ENCODE measurements around the gene IQGAP2.

The IQGAP2 gene

DNA sequence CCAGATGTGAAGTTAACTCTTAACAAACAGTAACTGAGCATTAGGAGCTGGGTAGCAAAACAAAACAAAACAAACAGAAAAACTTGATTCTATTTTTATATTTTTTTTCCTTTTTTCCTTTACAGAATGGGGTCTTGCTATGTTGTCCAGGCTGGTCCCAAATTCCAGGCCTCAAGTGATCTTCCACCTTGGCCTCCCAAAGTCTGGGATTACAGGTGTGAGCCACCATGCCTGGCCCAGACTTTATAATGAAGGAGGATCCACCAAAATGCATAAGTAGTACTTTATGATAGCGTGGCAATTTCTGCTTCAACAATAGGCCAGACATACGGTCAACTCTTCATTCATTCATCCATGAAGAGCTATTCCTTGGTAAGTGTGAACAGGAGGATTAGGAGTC, 5.9 kb upstream of the IQGAP2 start:
- Histone ChIP-seq H3K18ac (ENCODE audit: low read length) (no peak overlapping the region), H2AK5ac (ENCODE audit: low read depth, low read length) (no peak overlapping the region), H3K4me1 (ENCODE audit: control insufficient read depth in 2 of 2, insufficient read depth in 1 of 2, low read depth in 1 of 2, low read length in 2 of 2) (peaks cover 2 to 13% of the 10 kb centered on the region in 2 donors), H3K23ac (ENCODE audit: low read depth, low read length, poor library complexity) (no peak overlapping the region), H2BK15ac (ENCODE audit: low read length) (no peak overlapping the region), H3K4me2 (ENCODE audit: insufficient read depth, low read length, poor library complexity, severe bottlenecking) (no peak overlapping the region), H2BK120ac (ENCODE audit: low read depth, low read length) (no peak overlapping the region), H4K91ac (ENCODE audit: low read depth, low read length, poor library complexity) (no peak overlapping the region), H2BK12ac (ENCODE audit: low read length) (no peak overlapping the region), H2AFZ (ENCODE audit: low read length) (no peak overlapping the region), H3K4ac (ENCODE audit: low read length) (no peak overlapping the region), H3K79me1 (ENCODE audit: low read depth, low read length) (no peaks in the 10 kb centered on the region), H3K9ac (ENCODE audit: low read depth, low read length, poor library complexity) (no peak overlapping the region), H3K14ac (ENCODE audit: low read length) (no peak overlapping the region), H3K4me3 (ENCODE audit: low read length in 2 of 2) (no peak overlapping the region), H3K9me3 (replicated peaks in 1 of 2; ENCODE audit: control insufficient read depth in 2 of 2, insufficient read depth in 1 of 2, low read depth in 1 of 2, low read length in 2 of 2) (no peaks in the 10 kb centered on the region), H3K27ac (replicated peaks; ENCODE audit: low read length) (no peak overlapping the region), H3K27me3 (ENCODE audit: control insufficient read depth in 3 of 3, insufficient read depth in 3 of 3, low read depth in 1 of 3, low read length in 3 of 3) (peaks cover 0 to 2% (median 0%) of the 10 kb centered on the region in 3 experiments), H3K36me3 (replicated peaks in 1 of 2; ENCODE audit: control insufficient read depth in 2 of 2, insufficient read depth in 2 of 2, low read length in 2 of 2) (no peaks in the 10 kb centered on the region), H4K8ac (ENCODE audit: low read depth, low read length) (no peak overlapping the region), H2BK5ac (ENCODE audit: low read length) (no peak overlapping the region)
- no peak for DNase-seq (ENCODE audit: low spot score)
- no CpG with 5 or more reads among the region's 2 CpGs for WGBS, 2 donors (ENCODE audit: extremely low coverage in 2 of 2, insufficient read length in 2 of 2, insufficient replicate concordance in 1 of 2)

DNA sequence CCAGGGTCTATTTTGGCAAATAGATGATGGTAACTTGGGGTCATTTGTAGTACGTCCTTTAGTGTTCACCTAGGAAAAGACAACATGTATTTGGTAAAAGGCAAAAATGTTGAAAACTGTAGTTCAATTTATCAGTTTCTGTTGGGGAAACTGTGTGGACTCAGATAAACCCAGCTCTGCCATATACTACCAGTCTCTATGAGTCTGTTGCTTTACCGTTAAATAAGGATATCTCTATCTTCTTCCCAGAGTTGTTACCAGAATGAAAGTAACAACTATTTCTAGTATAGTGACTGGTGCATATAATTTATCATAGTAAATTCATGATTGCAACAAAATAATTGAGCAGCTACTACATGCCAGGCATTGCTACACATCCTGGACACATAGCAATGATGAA, 3.8 kb upstream of the IQGAP2 start:
- Histone ChIP-seq H3K79me1 (ENCODE audit: low read depth, low read length) (no peaks in the 10 kb centered on the region), H3K4ac (ENCODE audit: low read length) (no peak overlapping the region), H2BK15ac (ENCODE audit: low read length) (no peak overlapping the region), H3K23ac (ENCODE audit: low read depth, low read length, poor library complexity) (no peak overlapping the region), H3K18ac (ENCODE audit: low read length) (no peak overlapping the region), H3K4me2 (ENCODE audit: insufficient read depth, low read length, poor library complexity, severe bottlenecking) (no peak overlapping the region), H4K91ac (ENCODE audit: low read depth, low read length, poor library complexity) (no peak overlapping the region), H3K9me3 (replicated peaks in 1 of 2; ENCODE audit: control insufficient read depth in 2 of 2, insufficient read depth in 1 of 2, low read depth in 1 of 2, low read length in 2 of 2) (no peaks in the 10 kb centered on the region), H2AFZ (ENCODE audit: low read length) (no peak overlapping the region), H3K4me1 (ENCODE audit: control insufficient read depth in 2 of 2, insufficient read depth in 1 of 2, low read depth in 1 of 2, low read length in 2 of 2) (peaks cover 4 to 10% of the 10 kb centered on the region in 2 donors), H4K8ac (ENCODE audit: low read depth, low read length) (no peak overlapping the region), H3K4me3 (ENCODE audit: low read length in 2 of 2) (no peak overlapping the region), H2AK5ac (ENCODE audit: low read depth, low read length) (no peak overlapping the region), H2BK120ac (ENCODE audit: low read depth, low read length) (no peak overlapping the region), H3K9ac (ENCODE audit: low read depth, low read length, poor library complexity) (no peak overlapping the region), H3K14ac (ENCODE audit: low read length) (no peak overlapping the region), H2BK5ac (ENCODE audit: low read length) (no peak overlapping the region), H2BK12ac (ENCODE audit: low read length) (no peak overlapping the region), H3K36me3 (replicated peaks in 1 of 2; ENCODE audit: control insufficient read depth in 2 of 2, insufficient read depth in 2 of 2, low read length in 2 of 2) (no peaks in the 10 kb centered on the region), H3K27ac (replicated peaks; ENCODE audit: low read length) (no peak overlapping the region), H3K27me3 (ENCODE audit: control insufficient read depth in 3 of 3, insufficient read depth in 3 of 3, low read depth in 1 of 3, low read length in 3 of 3) (peaks cover 0 to 4% (median 0%) of the 10 kb centered on the region in 3 experiments)
- DNase-seq (ENCODE audit: low spot score) = no peak
- no CpG with 5 or more reads among the region's 2 CpGs for WGBS, 2 donors (ENCODE audit: extremely low coverage in 2 of 2, insufficient read length in 2 of 2, insufficient replicate concordance in 1 of 2)

DNA sequence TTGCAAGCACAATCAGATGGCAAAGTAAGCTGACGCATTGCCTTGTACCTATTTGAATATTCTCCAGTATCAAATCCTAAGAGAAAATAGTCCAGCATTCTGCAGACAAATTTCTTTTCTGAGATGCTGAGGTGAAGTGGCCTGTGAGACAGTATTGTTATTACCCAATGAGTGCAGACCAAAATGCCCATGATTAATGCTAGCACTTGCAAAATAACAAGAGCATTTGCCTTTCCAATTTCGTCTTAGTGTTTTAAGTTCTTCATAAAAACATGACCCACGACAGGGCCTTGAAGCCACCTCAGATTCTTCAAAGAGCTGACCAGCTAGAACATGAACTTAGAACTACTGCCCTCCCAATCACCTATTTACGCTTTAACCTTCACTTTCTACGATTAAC, 2.6 kb upstream of the IQGAP2 start:
- Histone ChIP-seq H3K4me2 (ENCODE audit: insufficient read depth, low read length, poor library complexity, severe bottlenecking) (no peak overlapping the region), H2BK15ac (ENCODE audit: low read length) (no peak overlapping the region), H2AFZ (ENCODE audit: low read length) (no peak overlapping the region), H4K91ac (ENCODE audit: low read depth, low read length, poor library complexity) (no peak overlapping the region), H3K18ac (ENCODE audit: low read length) (no peak overlapping the region), H3K9ac (ENCODE audit: low read depth, low read length, poor library complexity) (no peak overlapping the region), H4K8ac (ENCODE audit: low read depth, low read length) (no peak overlapping the region), H2AK5ac (ENCODE audit: low read depth, low read length) (no peak overlapping the region), H3K4me3 (ENCODE audit: low read length in 2 of 2) (no peak overlapping the region), H3K9me3 (replicated peaks in 1 of 2; ENCODE audit: control insufficient read depth in 2 of 2, insufficient read depth in 1 of 2, low read depth in 1 of 2, low read length in 2 of 2) (no peaks in the 10 kb centered on the region), H2BK120ac (ENCODE audit: low read depth, low read length) (no peak overlapping the region), H2BK12ac (ENCODE audit: low read length) (no peak overlapping the region), H2BK5ac (ENCODE audit: low read length) (no peak overlapping the region), H3K36me3 (replicated peaks in 1 of 2; ENCODE audit: control insufficient read depth in 2 of 2, insufficient read depth in 2 of 2, low read length in 2 of 2) (no peaks in the 10 kb centered on the region), H3K14ac (ENCODE audit: low read length) (no peak overlapping the region), H3K79me1 (ENCODE audit: low read depth, low read length) (no peaks in the 10 kb centered on the region), H3K27ac (replicated peaks; ENCODE audit: low read length) (no peak overlapping the region), H3K4me1 (ENCODE audit: control insufficient read depth in 2 of 2, insufficient read depth in 1 of 2, low read depth in 1 of 2, low read length in 2 of 2) (peaks cover 5 to 18% of the 10 kb centered on the region in 2 donors), H3K23ac (ENCODE audit: low read depth, low read length, poor library complexity) (no peak overlapping the region), H3K4ac (ENCODE audit: low read length) (no peak overlapping the region), H3K27me3 (ENCODE audit: control insufficient read depth in 3 of 3, insufficient read depth in 3 of 3, low read depth in 1 of 3, low read length in 3 of 3) (peaks cover 0 to 6% (median 0%) of the 10 kb centered on the region in 3 experiments)
- DNase-seq (ENCODE audit: low spot score) = no peak
- WGBS, 2 donors (ENCODE audit: extremely low coverage in 2 of 2, insufficient read length in 2 of 2, insufficient replicate concordance in 1 of 2) = 92% methylated on average over 2 of the region's 5 CpGs; no CpG with 5 or more reads in 1 of the 2 donors

DNA sequence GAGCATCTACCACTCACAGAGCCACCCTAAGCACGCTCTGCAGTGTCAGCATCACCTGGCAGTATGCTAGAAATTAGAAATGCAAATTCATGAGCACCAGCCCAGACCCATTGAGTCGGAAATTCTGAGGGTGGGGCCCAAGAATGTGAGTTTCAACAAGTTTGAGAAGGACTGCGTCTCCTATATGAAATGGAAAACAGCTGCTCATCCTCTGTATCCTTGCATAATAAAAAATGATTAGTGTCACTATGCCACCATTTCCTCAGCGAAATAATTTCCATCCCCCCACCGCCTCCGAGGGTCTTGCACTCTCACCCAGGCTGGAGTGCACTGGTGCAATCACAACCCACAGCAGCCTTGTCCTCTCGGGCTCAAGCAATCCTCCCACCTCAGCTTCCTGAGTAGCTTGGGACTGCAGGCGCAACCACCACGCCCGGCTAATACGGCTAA, 1.3 kb upstream of the IQGAP2 start:
- Histone ChIP-seq H2BK120ac (ENCODE audit: low read depth, low read length) (no peak overlapping the region), H3K4me3 (ENCODE audit: low read length in 2 of 2) (peak overlapping the region in 1 of 2 donors; percentile 77), H2AK5ac (ENCODE audit: low read depth, low read length) (no peak overlapping the region), H4K8ac (ENCODE audit: low read depth, low read length) (no peak overlapping the region), H3K23ac (ENCODE audit: low read depth, low read length, poor library complexity) (no peak overlapping the region), H3K36me3 (replicated peaks in 1 of 2; ENCODE audit: control insufficient read depth in 2 of 2, insufficient read depth in 2 of 2, low read length in 2 of 2) (no peaks in the 10 kb centered on the region), H3K14ac (ENCODE audit: low read length) (no peak overlapping the region), H3K4me2 (ENCODE audit: insufficient read depth, low read length, poor library complexity, severe bottlenecking) (no peak overlapping the region), H3K9me3 (replicated peaks in 1 of 2; ENCODE audit: control insufficient read depth in 2 of 2, insufficient read depth in 1 of 2, low read depth in 1 of 2, low read length in 2 of 2) (no peaks in the 10 kb centered on the region), H2BK5ac (ENCODE audit: low read length) (no peak overlapping the region), H3K4ac (ENCODE audit: low read length) (no peak overlapping the region), H4K91ac (ENCODE audit: low read depth, low read length, poor library complexity) (peak overlapping the region; percentile 5), H3K9ac (ENCODE audit: low read depth, low read length, poor library complexity) (no peak overlapping the region), H3K79me1 (ENCODE audit: low read depth, low read length) (no peaks in the 10 kb centered on the region), H3K4me1 (ENCODE audit: control insufficient read depth in 2 of 2, insufficient read depth in 1 of 2, low read depth in 1 of 2, low read length in 2 of 2) (peaks cover 5 to 25% of the 10 kb centered on the region in 2 donors), H2AFZ (ENCODE audit: low read length) (peak overlapping the region; percentile 99), H2BK12ac (ENCODE audit: low read length) (no peak overlapping the region), H3K18ac (ENCODE audit: low read length) (peak overlapping the region; percentile 42), H3K27me3 (ENCODE audit: control insufficient read depth in 3 of 3, insufficient read depth in 3 of 3, low read depth in 1 of 3, low read length in 3 of 3) (peaks cover 0 to 6% (median 0%) of the 10 kb centered on the region in 3 experiments), H2BK15ac (ENCODE audit: low read length) (no peak overlapping the region), H3K27ac (replicated peaks; ENCODE audit: low read length) (no peak overlapping the region)
- no CpG with 5 or more reads among the region's 11 CpGs for WGBS, 2 donors (ENCODE audit: extremely low coverage in 2 of 2, insufficient read length in 2 of 2, insufficient replicate concordance in 1 of 2)
- DNase-seq (ENCODE audit: low spot score) = no peak

Measured in neuronal stem cell (in vitro differentiated cells).